Ovary (tissue), 3 donors: ENCODE results near the gene PLEKHN1.

Experiments used
- CTCF ChIP-seq, 3 donors: fragments of 450-650 bp in 2 of 3; fragments of 200-600 bp in 1 of 3; IDR thresholded peaks; one replicate each; pipeline versions ENCODE4 v1.5.1 to v1.8.0; 2016 to 2022; ENCODE audit warnings: antibody characterized with exemption in 3 of 3, mild to moderate bottlenecking in 1 of 3
- EP300 ChIP-seq: sonication (generic); formaldehyde crosslinking; IDR thresholded peaks from one replicate; pipeline ENCODE4 v1.6.1; 2017; ENCODE audit warnings: antibody characterized with exemption
- donor health status: DM: no; HTN: no; CAD: no.

GRCh38 chr1:942411-942821 lies 23.9 kb upstream of the PLEKHN1 start:
- TF ChIP-seq CTCF (IDR thresholded peaks at IDR 0.05) (no peak), EP300 (no peak)
